Breast epithelium (tissue), 3 donors: ENCODE results near the gene DIP2B.

Experiments
- POLR2A ChIP-seq: fragments of 450-650 bp; IDR thresholded peaks from one replicate; pipeline ENCODE4 v1.6.1; 2016; ENCODE audit warnings: antibody characterized with exemption, mild to moderate bottlenecking, moderate library complexity
- POLR2AphosphoS5 ChIP-seq, 3 donors: sonication (generic); formaldehyde crosslinking; IDR thresholded peaks; one replicate each; pipeline ENCODE4 v1.6.1; 2017; ENCODE audit warnings: antibody characterized with exemption in 3 of 3
- TF ChIP-seq, protein P1 (sequence below), 3 donors: fragments of 450-650 bp; IDR thresholded peaks; one replicate each; pipeline ENCODE4 v1.5.1; 2016 to 2017; ENCODE audit warnings: antibody characterized with exemption in 3 of 3, mild to moderate bottlenecking in 3 of 3, moderate library complexity in 3 of 3

DNA sequence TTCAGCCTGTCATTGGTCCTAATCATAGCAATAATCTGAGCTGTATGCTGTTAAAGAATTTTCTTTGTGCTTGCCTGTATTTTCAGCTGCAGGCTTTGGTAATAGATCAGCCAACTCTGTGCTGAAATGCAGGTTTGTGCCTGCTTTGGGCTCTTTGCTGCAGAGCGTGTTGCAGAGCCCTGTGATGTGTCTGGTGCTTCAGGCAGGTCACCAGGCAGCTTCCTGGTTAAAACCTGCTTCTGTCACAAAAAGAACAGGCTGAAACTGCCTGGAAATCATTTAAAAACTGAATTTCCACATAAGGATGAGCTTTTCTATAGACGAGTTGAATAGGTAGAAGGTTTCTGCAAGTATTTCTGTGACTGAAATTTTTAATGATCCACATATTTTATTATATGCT lies 3.1 kb downstream of the DIP2B start:
- TF ChIP-seq, protein P1, sequence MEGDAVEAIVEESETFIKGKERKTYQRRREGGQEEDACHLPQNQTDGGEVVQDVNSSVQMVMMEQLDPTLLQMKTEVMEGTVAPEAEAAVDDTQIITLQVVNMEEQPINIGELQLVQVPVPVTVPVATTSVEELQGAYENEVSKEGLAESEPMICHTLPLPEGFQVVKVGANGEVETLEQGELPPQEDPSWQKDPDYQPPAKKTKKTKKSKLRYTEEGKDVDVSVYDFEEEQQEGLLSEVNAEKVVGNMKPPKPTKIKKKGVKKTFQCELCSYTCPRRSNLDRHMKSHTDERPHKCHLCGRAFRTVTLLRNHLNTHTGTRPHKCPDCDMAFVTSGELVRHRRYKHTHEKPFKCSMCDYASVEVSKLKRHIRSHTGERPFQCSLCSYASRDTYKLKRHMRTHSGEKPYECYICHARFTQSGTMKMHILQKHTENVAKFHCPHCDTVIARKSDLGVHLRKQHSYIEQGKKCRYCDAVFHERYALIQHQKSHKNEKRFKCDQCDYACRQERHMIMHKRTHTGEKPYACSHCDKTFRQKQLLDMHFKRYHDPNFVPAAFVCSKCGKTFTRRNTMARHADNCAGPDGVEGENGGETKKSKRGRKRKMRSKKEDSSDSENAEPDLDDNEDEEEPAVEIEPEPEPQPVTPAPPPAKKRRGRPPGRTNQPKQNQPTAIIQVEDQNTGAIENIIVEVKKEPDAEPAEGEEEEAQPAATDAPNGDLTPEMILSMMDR (IDR thresholded peaks at IDR 0.05), result no peak
- no peak for TF ChIP-seq POLR2A
- no peak for TF ChIP-seq POLR2AphosphoS5 (IDR thresholded peaks at IDR 0.05)
